Measurements from ENCODE around the gene DAB2IP.

The DAB2IP gene

DNA sequence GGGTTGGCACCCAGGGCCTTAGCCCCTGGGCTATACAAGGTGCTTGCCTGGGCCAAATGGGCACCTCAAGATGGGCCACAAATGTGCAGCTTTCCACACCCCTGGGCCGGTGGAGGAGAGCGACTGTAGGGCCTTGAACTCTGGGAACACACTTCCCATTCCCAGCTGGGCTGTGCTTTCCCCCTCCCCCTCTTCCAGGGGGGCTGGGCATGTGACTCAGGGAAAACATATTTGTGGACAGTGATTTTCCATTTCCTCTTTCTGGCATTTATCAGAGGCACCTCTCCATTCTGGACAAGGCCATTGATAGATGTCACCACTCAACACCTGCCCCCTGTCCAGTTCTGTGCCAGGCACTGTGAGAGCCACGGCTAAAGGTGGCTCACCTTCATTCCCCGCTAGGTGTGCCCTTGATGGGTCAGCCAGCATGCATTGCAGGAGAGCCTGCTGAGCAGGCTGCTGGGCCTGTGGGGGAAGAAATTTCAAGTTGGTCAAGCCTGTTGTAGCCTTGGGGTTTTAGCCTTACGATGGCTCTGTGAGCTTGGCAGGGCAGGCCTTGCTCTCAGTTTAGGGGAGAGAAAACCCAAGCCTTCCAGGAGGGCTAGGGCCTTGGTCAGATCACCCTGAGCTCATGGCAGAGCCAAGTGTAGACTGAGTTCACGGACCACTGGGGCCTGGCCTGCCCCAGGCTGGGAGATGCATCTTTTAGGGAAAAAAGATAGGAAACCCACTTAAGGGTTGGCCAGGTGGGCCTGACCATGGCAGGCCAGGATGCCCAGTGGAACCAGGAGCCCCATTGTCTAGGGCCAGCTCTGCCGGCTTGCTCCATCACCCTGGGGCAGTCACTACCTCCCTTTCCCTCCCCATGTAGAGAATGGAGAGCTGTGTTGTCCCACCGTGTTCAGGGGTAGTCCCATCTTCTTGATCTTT, 113.9 kb downstream of the DAB2IP start:
- TF ChIP-seq EZH2phosphoT487 (IDR thresholded peaks at IDR 0.05; ENCODE audit: low read depth): no peak
- Histone ChIP-seq H3K27ac (ENCODE audit: low read length) (no peak overlapping the region), H3K4me3 (ENCODE audit: low read length) (no peak overlapping the region), H3K27me3 (ENCODE audit: low read depth, low read length) (no peaks in the 10 kb centered on the region), H3K4me1 (ENCODE audit: low read length) (no peaks in the 10 kb centered on the region), H3K9me3 (ENCODE audit: insufficient read depth, low read length) (no peaks in the 10 kb centered on the region), H4K20me1 (ENCODE audit: insufficient read depth, low read length) (no peaks in the 10 kb centered on the region), H3K9ac (ENCODE audit: low read length) (no peak overlapping the region), H2AFZ (ENCODE audit: low read depth, low read length) (no peak overlapping the region), H3K4me2 (ENCODE audit: low read length) (no peak overlapping the region), H3K36me3 (replicated peaks; ENCODE audit: low read depth, low read length) (no peaks in the 10 kb centered on the region), H3K79me2 (ENCODE audit: low read length) (no peaks in the 10 kb centered on the region)

DNA sequence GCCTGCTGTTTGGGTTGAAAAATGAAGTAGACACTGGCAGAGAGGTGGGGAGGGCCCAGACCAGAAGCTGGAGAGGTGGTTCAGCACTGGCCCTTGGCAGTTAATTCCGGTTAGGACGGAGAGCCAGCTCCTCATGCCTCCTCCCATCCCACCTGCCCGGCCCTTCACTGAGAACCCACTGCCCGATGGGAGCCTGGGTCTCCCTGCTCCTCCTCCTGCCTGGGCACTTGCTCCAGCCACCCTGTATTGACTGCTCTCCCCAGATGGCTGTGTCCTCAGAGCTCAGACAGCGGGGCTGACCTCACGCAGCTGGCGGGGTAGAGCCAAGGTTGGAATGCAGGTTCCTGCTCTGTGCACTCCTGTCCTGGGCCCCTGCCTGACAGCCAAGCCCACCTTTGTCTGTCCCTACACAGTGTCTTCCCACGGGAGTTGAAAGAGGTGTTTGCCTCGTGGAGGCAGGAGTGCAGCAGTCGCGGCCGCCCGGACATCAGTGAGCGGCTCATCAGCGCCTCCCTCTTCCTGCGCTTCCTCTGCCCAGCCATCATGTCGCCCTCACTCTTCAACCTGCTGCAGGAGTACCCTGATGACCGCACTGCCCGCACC, 114.7 kb downstream of the DAB2IP start:
- TF ChIP-seq, protein P1, sequence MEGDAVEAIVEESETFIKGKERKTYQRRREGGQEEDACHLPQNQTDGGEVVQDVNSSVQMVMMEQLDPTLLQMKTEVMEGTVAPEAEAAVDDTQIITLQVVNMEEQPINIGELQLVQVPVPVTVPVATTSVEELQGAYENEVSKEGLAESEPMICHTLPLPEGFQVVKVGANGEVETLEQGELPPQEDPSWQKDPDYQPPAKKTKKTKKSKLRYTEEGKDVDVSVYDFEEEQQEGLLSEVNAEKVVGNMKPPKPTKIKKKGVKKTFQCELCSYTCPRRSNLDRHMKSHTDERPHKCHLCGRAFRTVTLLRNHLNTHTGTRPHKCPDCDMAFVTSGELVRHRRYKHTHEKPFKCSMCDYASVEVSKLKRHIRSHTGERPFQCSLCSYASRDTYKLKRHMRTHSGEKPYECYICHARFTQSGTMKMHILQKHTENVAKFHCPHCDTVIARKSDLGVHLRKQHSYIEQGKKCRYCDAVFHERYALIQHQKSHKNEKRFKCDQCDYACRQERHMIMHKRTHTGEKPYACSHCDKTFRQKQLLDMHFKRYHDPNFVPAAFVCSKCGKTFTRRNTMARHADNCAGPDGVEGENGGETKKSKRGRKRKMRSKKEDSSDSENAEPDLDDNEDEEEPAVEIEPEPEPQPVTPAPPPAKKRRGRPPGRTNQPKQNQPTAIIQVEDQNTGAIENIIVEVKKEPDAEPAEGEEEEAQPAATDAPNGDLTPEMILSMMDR (IDR thresholded peaks at IDR 0.05; ENCODE audit: low read depth, low read length): no peak
- TF ChIP-seq EZH2phosphoT487 (IDR thresholded peaks at IDR 0.05; ENCODE audit: low read depth): no peak
- no peaks in the 10 kb centered on the region for H3K36me3 ChIP-seq (replicated peaks; ENCODE audit: low read depth, low read length)
- H3K27me3 ChIP-seq (ENCODE audit: low read depth, low read length): no peaks in the 10 kb centered on the region
- H2AFZ ChIP-seq (ENCODE audit: low read depth, low read length): no peak overlapping the region
- no peak overlapping the region for H3K4me2 ChIP-seq (ENCODE audit: low read length)
- H3K4me1 ChIP-seq (ENCODE audit: low read length): no peaks in the 10 kb centered on the region
- no peaks in the 10 kb centered on the region for H3K9me3 ChIP-seq (ENCODE audit: insufficient read depth, low read length)
- no peak overlapping the region for H3K27ac ChIP-seq (ENCODE audit: low read length)
- H3K9ac ChIP-seq (ENCODE audit: low read length): no peak overlapping the region
- H4K20me1 ChIP-seq (ENCODE audit: insufficient read depth, low read length): no peaks in the 10 kb centered on the region
- no peaks in the 10 kb centered on the region for H3K79me2 ChIP-seq (ENCODE audit: low read length)
- H3K4me3 ChIP-seq (ENCODE audit: low read length): no peak overlapping the region

DNA sequence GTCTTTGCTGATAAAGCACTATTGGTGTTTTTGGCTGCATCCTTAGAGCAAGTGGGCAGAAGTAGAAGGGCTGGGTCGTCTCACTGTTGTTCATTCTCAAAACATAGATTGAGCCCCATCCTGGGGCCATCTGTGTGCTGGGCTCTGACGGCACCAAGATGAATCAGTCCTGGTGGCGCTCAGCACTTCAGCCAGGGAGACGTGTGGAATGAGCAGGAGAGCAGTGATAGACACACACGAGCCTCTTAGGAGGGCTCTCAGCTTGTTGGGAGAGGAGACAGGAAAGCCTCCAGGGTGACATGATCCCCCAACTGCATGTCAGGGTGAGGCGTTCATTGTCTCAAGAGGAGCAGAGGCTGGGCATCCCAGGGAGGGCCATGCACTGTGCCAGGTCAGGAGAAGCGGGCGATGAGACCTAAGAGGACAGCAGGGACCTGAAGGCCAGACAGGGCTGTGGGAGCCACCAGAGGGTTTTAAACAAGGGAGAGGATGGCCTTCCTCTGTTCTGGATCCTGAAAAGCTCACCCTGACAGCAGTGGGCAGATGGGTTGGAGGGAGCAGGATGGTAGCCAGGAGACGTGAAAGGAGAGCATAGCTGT, 115.8 kb downstream of the DAB2IP start:
- H3K9ac ChIP-seq (ENCODE audit: low read length): no peak overlapping the region
- H4K20me1 ChIP-seq (ENCODE audit: insufficient read depth, low read length): no peaks in the 10 kb centered on the region
- no peak overlapping the region for H3K27ac ChIP-seq (ENCODE audit: low read length)
- H3K79me2 ChIP-seq (ENCODE audit: low read length): no peaks in the 10 kb centered on the region
- H2AFZ ChIP-seq (ENCODE audit: low read depth, low read length): no peak overlapping the region
- TF ChIP-seq EZH2phosphoT487 (IDR thresholded peaks at IDR 0.05; ENCODE audit: low read depth): no peak
- TF ChIP-seq, protein P1 (IDR thresholded peaks at IDR 0.05; ENCODE audit: low read depth, low read length): no peak
- H3K4me2 ChIP-seq (ENCODE audit: low read length): no peak overlapping the region
- H3K4me1 ChIP-seq (ENCODE audit: low read length): no peaks in the 10 kb centered on the region
- no peak overlapping the region for H3K4me3 ChIP-seq (ENCODE audit: low read length)
- no peaks in the 10 kb centered on the region for H3K27me3 ChIP-seq (ENCODE audit: low read depth, low read length)
- H3K9me3 ChIP-seq (ENCODE audit: insufficient read depth, low read length): no peaks in the 10 kb centered on the region
- H3K36me3 ChIP-seq (replicated peaks; ENCODE audit: low read depth, low read length): no peaks in the 10 kb centered on the region

DNA sequence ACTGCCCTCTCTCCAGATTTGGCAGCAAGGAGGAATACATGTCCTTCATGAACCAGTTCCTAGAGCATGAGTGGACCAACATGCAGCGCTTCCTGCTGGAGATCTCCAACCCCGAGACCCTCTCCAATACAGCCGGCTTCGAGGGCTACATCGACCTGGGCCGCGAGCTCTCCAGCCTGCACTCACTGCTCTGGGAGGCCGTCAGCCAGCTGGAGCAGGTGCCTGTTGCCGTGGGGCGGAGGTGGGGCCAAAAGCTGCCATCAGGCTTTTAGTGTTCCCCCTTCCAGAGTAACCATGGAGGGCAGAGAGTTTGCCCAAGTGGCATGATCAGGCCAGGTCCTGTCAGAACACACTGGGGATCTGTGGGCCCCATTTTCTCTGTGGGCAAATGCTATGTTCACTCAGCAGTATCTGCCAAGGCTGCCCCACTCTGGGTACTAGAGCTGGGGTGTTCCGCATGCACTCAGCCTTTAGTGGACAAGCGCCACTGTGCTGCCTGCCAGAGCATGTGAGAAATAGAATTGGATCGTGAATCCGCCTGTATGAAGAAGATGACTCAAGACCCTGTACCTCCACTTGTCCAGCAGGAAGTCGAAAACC, 117.1 kb downstream of the DAB2IP start:
- Histone ChIP-seq H3K9me3 (ENCODE audit: insufficient read depth, low read length) (no peaks in the 10 kb centered on the region), H4K20me1 (ENCODE audit: insufficient read depth, low read length) (no peaks in the 10 kb centered on the region), H3K27me3 (ENCODE audit: low read depth, low read length) (no peaks in the 10 kb centered on the region), H3K36me3 (replicated peaks; ENCODE audit: low read depth, low read length) (no peaks in the 10 kb centered on the region), H3K27ac (ENCODE audit: low read length) (no peak overlapping the region), H3K4me3 (ENCODE audit: low read length) (no peak overlapping the region), H3K4me2 (ENCODE audit: low read length) (no peak overlapping the region), H3K4me1 (ENCODE audit: low read length) (no peaks in the 10 kb centered on the region), H2AFZ (ENCODE audit: low read depth, low read length) (no peak overlapping the region), H3K9ac (ENCODE audit: low read length) (no peak overlapping the region), H3K79me2 (ENCODE audit: low read length) (no peaks in the 10 kb centered on the region)
- no peak for TF ChIP-seq EZH2phosphoT487 (IDR thresholded peaks at IDR 0.05; ENCODE audit: low read depth)
- TF ChIP-seq, protein P1 (IDR thresholded peaks at IDR 0.05; ENCODE audit: low read depth, low read length): no peak

All from OCI-LY3 (cell line).